ENCODE data around the gene RHBDF1.

DNA sequence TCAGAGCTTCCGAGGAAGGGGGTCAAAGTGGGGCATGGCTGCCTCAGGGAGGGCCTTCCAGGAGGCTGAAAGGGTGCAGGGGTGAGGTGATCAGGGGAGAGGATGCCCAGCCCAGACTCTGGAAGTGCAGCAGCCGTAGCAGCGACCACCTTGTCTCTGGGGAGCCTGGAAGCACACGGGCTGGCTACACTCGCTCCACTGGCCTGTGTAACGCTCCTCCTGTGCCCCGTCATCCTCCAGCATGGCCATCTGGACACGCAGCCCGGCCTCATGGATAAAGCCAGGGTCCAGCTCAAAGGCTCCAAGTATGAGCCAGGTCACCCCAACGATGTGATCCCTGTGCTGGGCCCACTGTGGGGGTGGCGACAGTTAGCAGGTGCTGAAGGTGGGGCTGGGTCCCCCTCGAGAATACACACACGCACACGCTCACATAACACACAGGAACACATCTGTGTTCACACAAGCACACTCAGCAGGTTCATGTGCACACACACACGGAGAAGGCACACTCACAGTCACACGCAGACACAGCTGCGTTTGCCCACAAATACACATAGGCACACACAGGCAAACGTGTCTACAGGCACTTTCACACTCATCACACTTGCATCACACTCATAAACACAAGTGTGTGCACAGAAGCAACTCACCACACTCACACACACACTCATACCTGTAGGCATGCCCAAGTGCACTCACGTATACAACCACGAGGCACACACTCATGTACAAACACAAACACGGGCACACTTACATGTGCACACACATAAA lies 38.4 kb downstream of the RHBDF1 start:
- TF ChIP-seq POLR2A (IDR thresholded peaks at IDR 0.05; ENCODE audit: low read depth, low read length): no peak
- TF ChIP-seq TAF1 (IDR thresholded peaks at IDR 0.05; ENCODE audit: low read depth, low read length): no peak
- no peak for TF ChIP-seq PAX5 (IDR thresholded peaks at IDR 0.05; ENCODE audit: insufficient read depth, low read length, severe bottlenecking)
- TF ChIP-seq POLR2AphosphoS5 (IDR thresholded peaks at IDR 0.05; ENCODE audit: low read depth, low read length): no peak; the same call in 1 of the 2 replicates
